HepG2 (cell line): ENCODE data around the gene UCP1. TPM values are rescaled to one million over a fixed set of nuclear protein-coding genes. Genes with fewer than 3 reads are reported as not detected.

Experiments used
- ATAC-seq: fragments of 200-7000 bp; cut with Tn5 transposase; 3 replicates; pipeline ENCODE4 v1.9.1; 2020; ENCODE audit warnings: mild to moderate bottlenecking, moderate library complexity
- BruUV-seq: library from RNA; stranded (reverse); fragments of 400-500 nt; replicated peaks from 2 replicates; lab custom pipeline; 2021; lab: Mats Ljungman, UMichigan
- CTCF ChIA-PET: fragments of 300-600 bp; formaldehyde crosslinking; extraction: SDS; loops from one replicate; lab custom pipeline; 2021; ENCODE audit warnings: low total read pairs, inconsistent platforms, low intra/inter-chr PET ratio; lab: Yijun Ruan, JAX
- POLR2A ChIA-PET: fragments of 350-600 bp; sonication (Branson Sonifier 250); formaldehyde crosslinking; loops from one replicate; lab custom pipeline; 2020; ENCODE audit warnings: antibody characterized with exemption, inconsistent platforms; lab: Yijun Ruan, JAX
- DNase-seq: peaks from one replicate; pipeline ENCODE4 v3.0.0-alpha.2; 2015; ENCODE audit warnings: low spot score
- FAIRE-seq: peaks from 3 replicates; lab custom pipeline; 2011; peaks lifted over from hg19 to GRCh38; lab: Jason Lieb, UNC
- H2AFZ ChIP-seq: one replicate; pipeline ENCODE4 v1.6.1; 2011; ENCODE audit warnings: low read length, inconsistent platforms
- H3K27ac ChIP-seq: fragments of 300-600 bp; 3 replicates; pipeline ENCODE4 v1.8.0; 2011; ENCODE audit warnings: mixed run types, mild to moderate bottlenecking, mixed read lengths, low read length, inconsistent platforms; ENCODE audit not compliant: insufficient read depth; ENCODE audit errors: extremely low read length
- H3K27me3 ChIP-seq, 2 experiments: fragments of 200-600 bp in 1 of 2; 2 replicates in 1 of 2; 3 replicates in 1 of 2; pipeline versions ENCODE4 v1.6.0 to v1.8.0; 2011; ENCODE audit warnings: low read length in 2 of 2, mild to moderate bottlenecking in 2 of 2, moderate library complexity in 2 of 2, inconsistent platforms in 1 of 2; ENCODE audit not compliant: insufficient read depth in 2 of 2, control insufficient read depth in 1 of 2
- H3K36me3 ChIP-seq, 2 experiments: fragments of 200-600 bp in 1 of 2; replicated peaks in 1 of 2; 2 replicates in 1 of 2; 3 replicates in 1 of 2; pipeline versions ENCODE4 v1.5.1 to v1.8.0; 2011; ENCODE audit warnings: low read length in 2 of 2, inconsistent platforms in 1 of 2; ENCODE audit not compliant: insufficient read depth in 2 of 2, control insufficient read depth in 1 of 2
- H3K4me1 ChIP-seq: 2 replicates; pipeline ENCODE4 v1.5.1; 2012; ENCODE audit warnings: low read length, inconsistent platforms; ENCODE audit not compliant: insufficient read depth
- H3K4me2 ChIP-seq: 2 replicates; pipeline ENCODE4 v1.6.0; 2011; ENCODE audit warnings: low read depth, low read length, inconsistent platforms
- H3K4me3 ChIP-seq, 3 experiments: fragments of 200-600 bp in 1 of 3; sonication (generic), shearing (Covaris generic) in 1 of 3; replicated peaks in 1 of 3; 2 replicates each; pipeline ENCODE4 v1.5.1; 2011 to 2016; ENCODE audit warnings: low read length in 3 of 3, inconsistent platforms in 2 of 3, low read depth in 2 of 3, mild to moderate bottlenecking in 2 of 3, control low read depth in 1 of 3, mixed read lengths in 1 of 3; ENCODE audit not compliant: insufficient read depth in 1 of 3
- H3K79me2 ChIP-seq: one replicate; pipeline ENCODE4 v1.6.1; 2011; ENCODE audit warnings: low read length, inconsistent platforms; ENCODE audit not compliant: insufficient read depth
- H3K9ac ChIP-seq: 2 replicates; pipeline ENCODE4 v1.6.0; 2011; ENCODE audit warnings: mild to moderate bottlenecking, low read depth, low read length, inconsistent platforms; ENCODE audit not compliant: insufficient read depth
- H3K9me3 ChIP-seq: 2 replicates; pipeline ENCODE4 v1.5.1; 2012; ENCODE audit warnings: mild to moderate bottlenecking, low read length
- H4K20me1 ChIP-seq: 2 replicates; pipeline ENCODE4 v1.6.0; 2011; ENCODE audit warnings: inconsistent platforms, mild to moderate bottlenecking, low read length, moderate library complexity; ENCODE audit not compliant: insufficient read depth
- ELF3 ChIP-seq: IDR thresholded peaks from 2 replicates; pipeline ENCODE4 v1.6.1; 2016; ENCODE audit warnings: missing genetic modification reagents, missing compliant biosample characterization
- HOXA9 ChIP-seq: sonication (generic); formaldehyde crosslinking; IDR thresholded peaks from 2 replicates; pipeline ENCODE4 v1.8.1; 2022; ENCODE audit warnings: missing genetic modification reagents, mild to moderate bottlenecking, moderate library complexity, borderline replicate concordance
- RELA ChIP-seq: sonication (generic); formaldehyde crosslinking; IDR thresholded peaks from 2 replicates; pipeline ENCODE4 v1.4.0; 2020; ENCODE audit warnings: missing genetic modification reagents
- SAP130 ChIP-seq: IDR thresholded peaks from 2 replicates; pipeline ENCODE4 v1.6.1; 2016; ENCODE audit warnings: low read depth
- ZNF460 ChIP-seq: sonication (generic); formaldehyde crosslinking; IDR thresholded peaks from 2 replicates; pipeline ENCODE4 v1.5.1; 2020; ENCODE audit warnings: missing genetic modification reagents, mild to moderate bottlenecking, borderline replicate concordance
- ZNF574 ChIP-seq: sonication (generic); formaldehyde crosslinking; IDR thresholded peaks from 2 replicates; pipeline ENCODE4 v1.4.0; 2020; ENCODE audit warnings: missing genetic modification reagents
- ZNF598 ChIP-seq: sonication (generic); formaldehyde crosslinking; IDR thresholded peaks from 2 replicates; pipeline ENCODE4 v1.5.1; 2020; ENCODE audit warnings: mild to moderate bottlenecking, missing genetic modification reagents, borderline replicate concordance
- ZNF660 ChIP-seq: sonication (generic); formaldehyde crosslinking; IDR thresholded peaks from 2 replicates; pipeline ENCODE4 v1.5.1; 2020; ENCODE audit warnings: mild to moderate bottlenecking, low read depth, missing genetic modification reagents, borderline replicate concordance
- WGBS: methylation state at CpG from one replicate; pipeline ENCODE4 v1.1.6; 2017; ENCODE audit warnings: low lambda C conversion rate; 5-methylcytosine and 5-hydroxymethylcytosine counted together
- in situ Hi-C: cut with HindIII; loops from 2 replicates; pipeline ENCODE4 v1.10.0; 2017; ENCODE audit warnings: low pct_unique_long_range_greater_than_20kb; ENCODE audit not compliant: extremely low pct_ligation_motif_present
- intact Hi-C: fragments of 100-400 bp; cut with micrococcal nuclease; formaldehyde crosslinking; loops from one replicate; pipeline ENCODE4 v1.10.0; 2022; ENCODE audit not compliant: unreplicated experiment
- polyA plus RNA-seq, 8 experiments: library from polyadenylated mRNA; depleted of rRNA in 3 of 8; stranded (reverse) in 7 of 8; unstranded in 1 of 8; fragments of >200 nt; fragmentation: Illumina TruSeq in 4 of 8; extraction: Trizol in 4 of 8; gene quantifications; 2 replicates each; pipeline versions ENCODE4 v1.2.1 to v1.2.3, GENCODE V29; 2011 to 2016; ENCODE audit warnings: low read depth in 4 of 8, missing spikeins in 1 of 8, mixed read lengths in 1 of 8; ENCODE audit not compliant: insufficient read depth in 1 of 8
- total RNA-seq, 5 experiments: library from RNA; depleted of rRNA; stranded (reverse); fragments of >200 nt; fragmentation: Illumina TruSeq; extraction: Trizol; gene quantifications; 2 replicates each; pipeline ENCODE4 v1.2.3, GENCODE V29; 2016; ENCODE audit warnings: low read depth in 1 of 5

The UCP1 gene
- total and polyA plus RNA-seq, 2 of the 13 experiments (the other 11 are each of a cell fraction or from before 2014, with no cell fraction given): 0.11 TPM

- no peaks in the 10 kb centered on the region for H4K20me1 ChIP-seq
- in situ Hi-C loops (loop anchor here (10.0 kb wide), 1 partner anchor 258 kb away; no protein-coding TSS in a partner anchor), intact Hi-C loops (no loop called here)
- H3K9ac ChIP-seq: no peak overlapping the region
- no peak overlapping the region for H3K4me2 ChIP-seq
- TF ChIP-seq ZNF460 (no peak), HOXA9 (CRISPR knock-in tag) (no peak), ZNF598 (CRISPR knock-in tag) (no peak), RELA (CRISPR knock-in tag) (no peak), ELF3 (no peak), ZNF574 (CRISPR knock-in tag) (no peak), SAP130 (CRISPR knock-in tag) (no peak), ZNF660 (no peak)
- ATAC-seq (no peak), FAIRE-seq (no peak), DNase-seq (no peak)
- H3K27ac ChIP-seq: no peak overlapping the region
- no peaks in the 10 kb centered on the region for H3K9me3 ChIP-seq
- peaks cover 44% of the 10 kb centered on the region for H3K4me1 ChIP-seq
- no peaks in the 10 kb centered on the region for H3K79me2 ChIP-seq
- BruUV-seq: no TSS peak
- H3K27me3 ChIP-seq: no peaks in the 10 kb centered on the region
- ChIA-PET POLR2A (no interaction called here), CTCF (no interaction called here)
- H3K4me3 ChIP-seq: no peak overlapping the region
- WGBS: 97% methylated on average over 1 of the region's 1 CpG
- no peaks in the 10 kb centered on the region for H3K36me3 ChIP-seq
- H2AFZ ChIP-seq: no peak overlapping the region
Measured at GRCh38 chr4:140612357-140612756, 43.6 kb upstream of the UCP1 start.
